MV-4-11 (cell line): ENCODE results near the gene C2CD4A.

Experiments used
- DNase-seq: peaks from one replicate; lab custom pipeline; 2025; lab: John Stamatoyannopoulos, UW

Gene C2CD4A

DNA sequence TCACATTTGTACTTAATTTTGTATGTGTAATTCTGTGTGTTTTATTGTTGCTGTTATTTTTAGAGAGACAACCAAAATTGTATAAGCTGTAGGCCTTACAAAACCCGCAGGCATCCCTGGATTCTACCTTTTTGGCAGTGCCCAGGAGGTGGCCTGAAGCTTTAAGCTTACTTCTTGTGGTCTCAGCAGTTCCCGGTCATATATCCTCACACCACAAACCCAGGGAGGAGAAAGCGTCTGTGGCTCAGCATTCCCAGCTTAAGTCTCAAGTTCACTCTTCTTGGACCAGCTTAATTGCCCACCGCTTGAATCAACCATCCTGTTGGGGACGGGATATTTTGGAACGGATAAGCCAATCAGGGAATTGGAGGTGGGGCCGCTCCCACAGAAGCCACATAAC, 36.7 kb downstream of the C2CD4A start:
- DNase-seq = no peak

DNA sequence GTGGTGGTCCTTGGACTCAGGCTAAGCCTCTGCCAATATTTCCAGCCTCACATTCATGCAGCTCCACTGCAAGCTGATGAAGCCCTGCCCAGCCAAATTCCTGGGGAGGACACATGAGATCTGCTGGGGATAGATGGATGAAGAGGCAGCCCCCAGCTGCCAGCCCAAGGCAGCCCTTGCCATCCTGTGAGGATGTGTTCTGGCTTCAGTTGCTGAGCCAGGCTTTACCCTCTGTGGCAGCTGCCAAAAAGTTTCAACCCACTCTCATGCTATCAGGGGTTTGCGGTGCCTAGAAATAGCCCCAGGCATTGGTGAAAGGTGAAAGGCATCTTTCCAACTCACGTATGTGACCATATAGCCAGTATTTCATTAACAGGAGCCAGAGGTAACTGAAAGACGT, 37.6 kb downstream of the C2CD4A start:
- DNase-seq = no peak

DNA sequence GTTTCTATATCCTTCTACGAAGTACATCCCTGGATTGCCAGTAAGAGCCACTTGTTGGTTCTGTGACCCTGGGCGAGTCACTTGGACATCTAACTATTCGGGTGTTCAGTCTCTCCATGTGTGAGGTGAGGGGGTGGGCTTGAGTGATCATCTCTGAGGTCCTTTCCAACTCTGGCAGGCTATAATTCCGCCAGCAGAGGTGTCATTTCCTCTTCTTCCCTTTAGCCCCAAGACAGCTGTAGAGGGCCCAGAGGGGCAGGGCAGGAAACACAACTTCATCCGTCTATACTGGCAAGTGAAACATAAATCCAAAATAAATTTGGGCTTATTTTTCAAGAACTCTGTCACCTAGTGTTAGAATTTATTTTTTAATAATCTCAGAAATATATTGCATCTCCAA, 38.1 kb downstream of the C2CD4A start:
- DNase-seq = peak; percentile 22

DNA sequence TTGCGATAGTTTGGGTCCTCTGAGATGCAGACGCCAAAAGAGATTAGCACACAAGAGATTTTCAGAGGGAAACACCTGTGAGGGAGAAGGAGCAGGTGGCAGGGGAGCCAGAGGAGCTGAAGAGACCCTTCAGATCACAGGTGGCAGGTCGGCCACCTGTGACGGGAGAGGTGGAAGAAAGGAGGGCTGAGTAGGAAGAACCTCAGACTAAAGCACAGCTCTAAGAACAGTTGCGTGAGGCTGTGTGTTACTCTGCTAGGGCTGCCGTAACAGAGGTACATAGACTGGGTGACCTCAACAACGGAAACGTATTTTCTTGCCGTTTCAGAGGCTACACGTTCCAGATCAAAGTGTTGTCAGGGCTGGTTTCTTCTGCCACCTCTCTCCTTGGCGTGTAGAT, 38.5 kb downstream of the C2CD4A start:
- DNase-seq = no peak

DNA sequence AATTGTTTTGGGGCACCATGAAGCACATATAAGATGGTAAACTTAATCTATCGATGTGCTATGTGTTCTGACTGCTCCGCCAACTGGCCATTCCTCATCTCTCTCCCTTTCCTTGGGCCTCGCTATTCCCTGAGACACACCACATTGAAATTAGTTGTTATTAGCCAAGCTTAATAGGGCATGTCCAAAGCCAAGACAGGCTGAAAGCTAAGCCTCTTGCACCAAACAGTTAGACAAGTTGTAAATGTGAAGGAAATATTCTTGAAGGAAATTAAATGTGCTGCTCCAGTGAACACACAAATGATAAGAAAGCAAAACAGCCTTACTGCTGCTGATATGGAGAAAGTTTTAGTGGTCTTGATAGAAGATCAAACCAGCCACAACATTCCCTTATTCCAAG, 39.3 kb downstream of the C2CD4A start:
- no peak for DNase-seq

DNA sequence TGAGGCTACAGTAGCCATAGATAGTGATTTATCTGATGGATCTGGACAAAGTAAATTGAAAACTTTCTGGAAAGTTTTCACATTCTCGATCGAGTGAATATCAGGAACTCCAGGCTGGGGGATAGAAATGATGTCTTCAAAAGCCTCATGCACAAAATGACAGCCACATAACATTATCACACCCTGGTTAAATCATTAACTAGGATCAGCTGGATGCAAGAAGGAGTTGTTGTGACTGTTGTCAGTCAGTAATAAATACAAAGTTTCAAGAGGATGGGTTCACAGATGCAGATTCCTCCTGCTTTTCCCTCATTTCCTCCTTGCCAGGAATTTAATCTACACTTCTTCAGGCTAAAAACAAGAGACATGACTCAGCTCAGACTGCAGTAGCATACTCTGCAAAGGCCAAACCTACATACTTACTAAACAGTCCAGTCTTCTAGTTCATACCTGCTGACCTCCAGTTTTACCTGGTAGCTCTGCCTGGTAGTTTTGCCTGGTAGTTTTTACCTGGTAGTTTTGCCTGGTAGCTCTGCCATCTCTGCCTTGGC, 40.9 kb downstream of the C2CD4A start:
- DNase-seq = no peak

DNA sequence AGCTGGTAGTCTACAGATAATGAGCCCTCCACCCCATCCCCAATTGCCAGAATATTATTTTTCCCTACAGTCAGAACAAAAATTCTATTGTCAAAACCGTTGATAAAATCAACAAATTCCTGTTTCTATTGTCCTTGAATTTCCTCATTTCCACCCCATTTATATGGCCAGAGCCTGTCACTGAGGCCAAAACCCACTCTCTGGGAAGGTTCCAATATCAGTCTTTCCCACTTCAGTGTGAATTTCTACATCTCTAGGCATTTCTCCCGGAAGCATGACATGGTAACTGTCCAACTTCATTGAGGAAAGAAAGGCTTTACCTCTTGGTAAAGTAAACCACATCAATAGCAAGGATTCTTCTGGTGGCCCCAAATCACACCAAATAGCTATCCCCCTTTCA, 41.6 kb downstream of the C2CD4A start:
- no peak for DNase-seq

DNA sequence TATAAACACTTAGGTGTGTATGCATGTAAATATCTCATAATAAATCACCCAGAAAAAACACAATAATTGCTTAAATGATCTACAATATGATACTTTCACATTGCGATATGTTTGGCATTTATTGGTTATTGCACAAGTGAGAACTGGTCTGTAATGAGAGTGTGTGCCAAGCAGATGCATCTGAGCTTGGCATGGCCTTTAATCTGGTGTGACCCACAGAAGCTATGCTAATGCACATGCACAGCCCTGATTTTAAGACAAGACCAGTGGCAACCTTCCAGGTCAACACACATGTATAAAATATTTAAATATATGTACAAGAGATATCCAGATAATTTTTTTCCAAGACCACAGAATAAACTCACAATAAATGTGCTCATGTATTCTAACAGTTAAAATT, 42.7 kb downstream of the C2CD4A start:
- DNase-seq = no peak

DNA sequence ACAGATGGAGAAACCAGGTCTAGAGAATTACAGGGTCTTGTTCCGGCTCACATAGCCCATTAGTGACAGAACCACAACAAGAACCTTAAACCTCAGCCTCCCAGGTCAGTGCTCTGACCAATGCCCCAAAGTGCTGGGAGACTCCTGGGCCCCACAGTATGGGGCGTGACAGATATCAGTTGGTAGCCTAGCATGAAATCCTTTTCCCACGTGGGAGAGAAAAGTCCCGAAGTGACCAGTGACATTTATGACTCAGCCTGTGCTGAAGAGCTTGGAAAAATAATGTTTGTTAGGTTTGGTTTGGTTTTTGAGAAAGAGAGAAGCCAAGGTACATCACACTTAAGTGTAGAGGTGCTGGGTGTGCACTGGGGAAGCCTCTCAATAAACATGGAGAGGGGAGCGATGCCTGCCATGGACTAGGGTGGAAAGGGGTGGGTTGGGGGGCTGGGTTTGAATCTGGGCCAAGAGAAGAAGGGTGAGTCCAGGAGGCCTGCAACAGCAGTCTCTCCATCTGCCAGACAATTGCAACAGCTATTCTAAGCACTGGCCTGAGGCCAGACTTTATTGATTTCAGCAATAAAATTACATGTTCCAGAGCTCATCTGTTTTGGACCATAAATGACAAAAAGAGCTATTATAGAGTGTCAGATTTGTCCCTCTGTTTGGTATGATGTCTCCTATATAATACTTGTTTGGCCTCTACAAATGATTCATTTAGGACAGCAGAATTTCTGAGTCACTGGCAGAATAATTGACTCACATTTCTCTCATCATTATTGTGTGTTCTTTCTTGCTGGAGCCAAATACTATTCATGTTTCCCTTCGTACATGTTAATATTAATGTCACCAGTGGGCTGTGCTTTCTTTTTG, 43.4 kb downstream of the C2CD4A start:
- no peak for DNase-seq

DNA sequence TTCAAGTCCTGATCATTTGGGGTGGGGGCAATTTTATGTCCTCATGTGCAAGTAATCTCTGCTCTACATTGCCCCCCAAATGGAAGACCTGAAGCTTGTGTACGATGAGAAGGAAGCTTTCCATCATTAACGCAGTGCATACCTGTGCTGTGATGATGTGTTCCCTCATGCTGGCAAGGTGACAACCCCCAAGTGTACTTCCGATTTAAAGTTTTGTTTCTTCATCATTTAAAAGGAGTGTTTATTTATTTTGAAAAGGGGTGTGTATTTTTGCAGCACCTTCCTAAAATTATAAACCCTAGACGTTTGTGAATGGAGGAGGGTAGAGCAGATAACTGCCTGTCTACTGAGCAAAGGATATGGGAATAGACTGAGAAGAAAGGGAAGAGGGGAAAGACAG, 45.3 kb downstream of the C2CD4A start:
- DNase-seq = no peak

DNA sequence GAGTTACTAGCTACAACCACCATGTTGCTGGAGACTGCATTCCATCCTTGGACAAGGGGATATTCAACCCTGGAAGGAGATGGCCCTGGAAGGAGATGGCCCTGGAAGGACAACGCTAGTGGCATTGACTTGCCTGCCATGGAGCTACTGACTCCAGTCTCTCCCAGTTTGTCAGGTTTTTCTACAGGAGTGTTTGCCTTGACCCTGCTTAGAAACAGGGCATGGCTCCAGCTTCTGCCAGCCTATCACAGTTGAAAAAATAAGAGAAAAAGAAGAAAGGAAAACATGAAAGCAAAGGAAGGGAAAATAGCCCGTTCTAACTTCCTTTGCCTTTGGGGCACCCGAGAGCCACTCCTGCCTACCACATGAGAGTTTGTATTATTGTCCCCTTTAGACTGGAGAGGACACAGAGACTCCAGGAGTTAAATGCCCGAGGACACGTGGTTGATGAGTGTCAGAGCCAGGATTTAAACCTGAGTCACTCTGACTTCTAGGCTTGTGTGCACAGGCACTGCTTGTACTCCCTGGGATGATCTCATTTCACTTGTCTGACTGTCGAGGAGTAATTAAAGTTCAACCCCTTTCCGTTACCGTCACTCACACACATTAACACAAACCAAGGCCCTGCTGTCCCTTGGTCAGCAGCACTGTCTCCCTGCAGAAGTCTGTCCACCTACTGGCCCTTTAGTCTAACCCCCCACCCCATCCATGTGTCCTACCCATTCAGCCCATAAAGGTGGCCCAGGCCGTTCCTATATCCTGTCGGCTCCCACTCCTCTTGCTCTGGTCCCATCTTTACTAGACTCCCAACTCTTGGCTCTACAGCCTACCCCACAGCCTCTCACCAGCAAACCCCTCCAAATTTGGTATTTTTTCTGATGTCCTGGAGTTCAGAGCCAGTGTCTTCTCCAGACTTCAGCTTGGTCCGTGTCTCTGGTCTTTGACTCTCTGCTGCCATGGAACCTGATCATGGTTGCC, 46.1 kb downstream of the C2CD4A start:
- DNase-seq = no peak

DNA sequence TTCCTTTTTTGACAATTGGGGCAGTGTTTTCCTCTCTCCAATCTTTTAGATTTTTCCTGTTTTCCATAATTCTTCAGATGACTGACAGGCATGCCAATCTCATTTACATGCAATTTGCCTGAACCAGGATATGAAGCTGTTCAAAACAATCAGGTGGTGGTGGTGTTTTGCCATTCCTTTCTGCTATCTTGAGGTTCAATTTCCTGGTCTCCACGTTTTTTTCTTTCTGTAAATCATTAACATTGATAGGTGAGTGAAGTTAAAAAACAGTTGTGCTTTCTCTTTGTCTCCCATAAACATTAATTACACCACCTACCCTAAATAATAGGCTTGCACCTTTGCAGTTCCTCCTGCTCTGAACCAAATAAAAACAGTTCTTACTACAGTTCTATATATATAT, 49.1 kb downstream of the C2CD4A start:
- no peak for DNase-seq

DNA sequence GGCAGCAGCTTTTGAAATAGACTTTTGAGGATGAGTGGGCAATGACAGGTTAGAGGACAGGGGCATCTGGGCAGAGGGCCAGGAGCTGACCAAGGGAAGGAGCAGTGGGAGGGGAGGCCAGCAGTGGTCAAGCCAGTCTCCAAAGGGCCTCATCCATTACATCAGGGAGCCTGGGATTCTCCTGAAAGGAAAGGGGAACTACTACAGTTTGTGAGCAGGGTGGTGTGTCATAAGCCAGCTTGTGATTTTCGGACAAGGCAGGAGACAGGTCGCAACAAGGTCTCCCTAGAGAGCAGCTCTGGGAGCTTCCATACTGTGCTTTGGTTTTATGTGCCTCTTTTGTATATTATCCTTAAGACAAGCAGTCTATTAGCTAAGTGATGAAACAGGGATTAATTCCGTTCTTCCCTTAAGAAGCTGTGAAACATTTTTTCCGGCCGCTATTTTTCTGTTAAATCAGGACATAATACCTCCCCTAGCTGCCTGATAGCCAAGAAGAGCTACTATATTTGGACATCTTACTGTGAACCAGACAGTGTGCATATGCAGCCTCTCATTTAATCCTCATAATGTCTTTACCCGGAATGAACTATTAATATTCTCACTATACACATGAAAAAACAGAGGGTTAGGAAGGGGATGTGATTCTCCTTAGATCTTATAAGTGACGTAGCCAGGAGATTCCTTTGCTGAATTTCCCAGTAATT, 51.9 kb downstream of the C2CD4A start:
- DNase-seq = no peak

DNA sequence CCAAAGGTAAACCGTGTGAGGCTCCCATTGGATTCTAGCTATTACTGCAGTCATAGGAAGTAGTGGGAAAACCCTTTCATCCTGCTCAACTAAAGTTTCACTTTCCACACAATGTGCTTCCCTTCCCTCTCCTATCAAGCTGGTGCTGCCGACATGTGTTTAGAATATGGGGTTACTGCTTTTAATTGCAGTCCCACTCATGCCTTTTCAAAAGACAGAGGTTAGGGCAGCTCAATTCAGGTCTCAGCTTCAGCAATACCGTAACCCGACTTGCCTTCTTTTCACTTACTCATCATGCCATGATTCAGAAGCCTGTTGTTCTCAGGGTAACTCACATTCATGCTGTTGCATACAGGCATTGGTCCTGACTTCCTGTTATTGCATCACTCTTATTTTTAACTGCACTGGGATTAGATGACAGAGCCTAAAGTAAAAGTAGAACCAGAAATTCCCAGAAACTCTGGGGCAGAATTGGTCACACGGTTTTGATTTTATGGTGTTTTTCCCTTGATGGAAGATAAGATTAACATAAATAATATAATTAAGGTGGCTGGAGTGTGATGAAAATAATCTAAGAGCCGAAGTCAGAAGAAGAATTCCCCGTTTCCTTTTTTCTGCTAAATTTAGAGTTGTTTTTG, 52.6 kb downstream of the C2CD4A start:
- peak; percentile 87 for DNase-seq

DNA sequence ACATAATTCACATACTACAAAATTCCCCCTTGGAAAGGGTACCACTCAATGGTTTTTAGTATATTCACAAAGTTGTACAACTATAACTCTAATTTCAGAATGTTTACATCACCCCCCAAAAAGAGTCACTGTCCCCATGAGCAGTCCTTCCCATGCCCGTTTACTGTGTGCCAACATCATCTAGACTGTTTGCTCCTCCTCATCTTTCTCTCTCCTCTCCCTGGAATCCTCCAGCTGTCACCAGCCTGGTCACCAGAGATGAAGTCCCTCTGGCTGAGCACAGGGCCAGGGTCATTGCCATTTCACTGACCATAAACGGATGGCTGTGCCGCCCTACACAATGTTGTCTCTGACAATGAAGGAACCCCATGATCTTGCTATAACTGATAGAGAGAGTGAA, 53.1 kb downstream of the C2CD4A start:
- no peak for DNase-seq
